Measurements from ENCODE around the gene NCOA5. TPM values are rescaled to one million over a fixed set of nuclear protein-coding genes. Genes with fewer than 3 reads are reported as not detected.

NCOA5 gene
- polyA plus RNA-seq, 4 donors, result 56.9 to 63.8 (median 60.0) TPM

GRCh38 chr20:46063652-46064054 is 26.1 kb downstream of the NCOA5 start:
- no peak for DNase-seq (ENCODE audit: low read depth in 4 of 4, low spot score in 3 of 4)

- DNase-seq (ENCODE audit: low read depth in 4 of 4, low spot score in 3 of 4), result no peak
Measured at GRCh38 chr20:46063151-46063550, 26.6 kb downstream of the NCOA5 start.

- DNase-seq (ENCODE audit: low read depth in 4 of 4, low spot score in 3 of 4), result no peak
Measured at GRCh38 chr20:46062621-46063020, 27.1 kb downstream of the NCOA5 start.

GRCh38 chr20:46062151-46062550 is 27.6 kb downstream of the NCOA5 start:
- no peak for DNase-seq (ENCODE audit: low read depth in 4 of 4, low spot score in 3 of 4)

- DNase-seq (ENCODE audit: low read depth in 4 of 4, low spot score in 3 of 4), result no peak
Measured at GRCh38 chr20:46060975-46061374, 28.8 kb downstream of the NCOA5 start.

- DNase-seq (ENCODE audit: low read depth in 4 of 4, low spot score in 3 of 4), result no peak
Measured at GRCh38 chr20:46060301-46060881, 29.4 kb downstream of the NCOA5 start.

GRCh38 chr20:46058599-46059281 is 31.0 kb downstream of the NCOA5 start:
- peak in 1 of 4 donors; percentile 16 for DNase-seq (ENCODE audit: low read depth in 4 of 4, low spot score in 3 of 4)

- peak in 1 of 4 donors; percentile 18 for DNase-seq (ENCODE audit: low read depth in 4 of 4, low spot score in 3 of 4)
Measured at GRCh38 chr20:46057856-46058598, 31.7 kb downstream of the NCOA5 start.

- DNase-seq (ENCODE audit: low read depth in 4 of 4, low spot score in 3 of 4), result peak; percentile 41 to 68 (median 60)
Measured at GRCh38 chr20:46056970-46057855, 32.5 kb downstream of the NCOA5 start.

- no peak for DNase-seq (ENCODE audit: low read depth in 4 of 4, low spot score in 3 of 4)
Measured at GRCh38 chr20:46056027-46056833, 33.5 kb downstream of the NCOA5 start.

- DNase-seq (ENCODE audit: low read depth in 4 of 4, low spot score in 3 of 4), result no peak
Measured at GRCh38 chr20:46055269-46055668, 34.5 kb downstream of the NCOA5 start.

GRCh38 chr20:46054606-46055005 is 35.2 kb downstream of the NCOA5 start:
- no peak for DNase-seq (ENCODE audit: low read depth in 4 of 4, low spot score in 3 of 4)

- DNase-seq (ENCODE audit: low read depth in 4 of 4, low spot score in 3 of 4), result no peak
Measured at GRCh38 chr20:46053416-46053815, 36.3 kb downstream of the NCOA5 start.

GRCh38 chr20:46051556-46052308 is 38.0 kb downstream of the NCOA5 start:
- DNase-seq (ENCODE audit: low read depth in 4 of 4, low spot score in 3 of 4), result no peak

- DNase-seq (ENCODE audit: low read depth in 4 of 4, low spot score in 3 of 4), result no peak
Measured at GRCh38 chr20:46050885-46051284, 38.9 kb downstream of the NCOA5 start.

GRCh38 chr20:46050444-46050843 is 39.3 kb downstream of the NCOA5 start:
- no peak for DNase-seq (ENCODE audit: low read depth in 4 of 4, low spot score in 3 of 4)

GRCh38 chr20:46049815-46050214 is 39.9 kb downstream of the NCOA5 start:
- no peak for DNase-seq (ENCODE audit: low read depth in 4 of 4, low spot score in 3 of 4)

GRCh38 chr20:46049190-46049589 is 40.6 kb downstream of the NCOA5 start:
- DNase-seq (ENCODE audit: low read depth in 4 of 4, low spot score in 3 of 4), result no peak

GRCh38 chr20:46047821-46048220 is 41.9 kb downstream of the NCOA5 start:
- no peak for DNase-seq (ENCODE audit: low read depth in 4 of 4, low spot score in 3 of 4)

Data from right renal pelvis (tissue), 4 donors.